Kasumi-1 (cell line): Measurements from ENCODE around the gene SPAG16.
A peak's percentile ranks its signal among the peaks of the same experiment; 100 is the strongest.
"Not testable (repeated sequence)": the region's sequence is repeated elsewhere in the genome, so short reads cannot be mapped to it uniquely, and the experiment has no call there.

Source experiments
- DNase-seq, 2 experiments: peaks; one replicate each; lab custom pipeline; 2025; lab: John Stamatoyannopoulos, UW

SPAG16 gene

DNA sequence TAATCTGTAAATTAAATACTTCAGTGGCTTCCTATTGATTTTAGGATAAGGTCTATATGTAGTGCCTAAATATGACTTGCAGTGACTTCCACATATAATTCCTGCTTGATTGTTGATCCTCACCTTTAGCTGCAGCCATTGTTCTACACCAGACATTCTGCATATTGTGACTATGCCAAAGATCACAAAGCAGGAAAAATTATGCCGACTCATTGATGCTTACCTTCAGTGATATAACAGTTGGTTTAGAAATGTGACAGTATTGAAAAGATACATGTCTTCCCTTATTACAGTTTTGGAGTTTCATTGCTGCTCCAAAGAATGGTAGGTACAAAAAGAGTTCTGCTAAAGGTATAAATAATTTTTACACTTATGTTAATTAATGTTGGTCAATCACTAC is 12.3 kb upstream of the SPAG16 start:
- no peak for DNase-seq

DNA sequence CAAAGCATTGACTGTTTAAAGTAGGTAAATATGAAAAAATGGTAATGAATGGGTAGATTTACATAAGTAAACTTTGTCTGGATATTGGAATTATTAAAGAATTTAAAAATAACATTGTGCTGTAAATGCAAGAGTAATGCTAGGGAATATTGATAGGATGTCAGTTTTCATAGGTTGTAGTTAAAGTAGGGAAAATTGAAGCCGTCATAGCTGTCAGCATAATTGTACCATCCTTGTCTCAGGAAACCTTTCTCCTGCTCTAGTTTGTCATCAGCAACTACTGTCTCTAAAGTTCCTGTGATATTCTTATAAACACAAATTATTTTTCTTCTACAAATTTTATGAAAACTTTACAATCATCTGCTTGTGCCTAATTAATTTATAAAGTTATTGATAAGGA is 10.1 kb upstream of the SPAG16 start:
- no peak for DNase-seq

DNA sequence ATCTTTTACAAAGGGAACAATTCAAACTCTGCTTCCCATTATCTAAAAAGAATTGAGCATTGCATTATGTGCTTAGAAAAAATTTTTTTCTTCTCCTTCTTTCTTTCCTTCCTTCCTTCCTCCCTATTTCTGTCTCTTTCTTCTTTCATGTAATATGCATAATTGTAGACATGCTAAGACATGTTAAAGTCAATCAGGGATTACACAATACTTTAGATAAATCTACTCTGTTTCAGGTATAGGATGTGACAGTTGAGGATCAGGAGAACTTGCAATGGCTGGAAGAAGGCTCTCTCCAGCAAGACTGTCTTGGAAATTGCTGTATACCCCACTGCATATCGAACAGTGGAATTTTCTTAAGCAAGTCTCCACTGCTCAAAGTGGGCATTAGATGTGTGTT is 9.0 kb upstream of the SPAG16 start:
- DNase-seq = no peak

DNA sequence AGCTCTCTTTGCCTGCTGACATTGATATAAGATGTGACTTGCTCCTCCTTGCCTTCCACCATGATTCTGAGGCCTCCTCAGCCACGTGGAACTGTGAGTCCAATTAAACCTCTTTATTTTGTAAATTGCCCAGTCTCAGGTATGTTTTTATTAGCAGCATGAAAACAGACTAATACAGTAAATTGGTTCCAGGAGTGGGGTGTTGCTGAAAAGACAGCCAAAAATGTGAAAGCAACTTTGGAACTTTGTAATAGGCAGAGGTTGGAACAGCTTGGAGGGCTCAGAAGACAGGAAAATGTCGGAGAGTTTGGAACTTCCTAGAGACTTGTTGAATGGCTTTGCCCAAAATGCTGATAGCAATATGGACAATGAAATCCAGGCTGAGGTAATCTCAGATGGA is 7.1 kb upstream of the SPAG16 start:
- not testable (repeated sequence) for DNase-seq

DNA sequence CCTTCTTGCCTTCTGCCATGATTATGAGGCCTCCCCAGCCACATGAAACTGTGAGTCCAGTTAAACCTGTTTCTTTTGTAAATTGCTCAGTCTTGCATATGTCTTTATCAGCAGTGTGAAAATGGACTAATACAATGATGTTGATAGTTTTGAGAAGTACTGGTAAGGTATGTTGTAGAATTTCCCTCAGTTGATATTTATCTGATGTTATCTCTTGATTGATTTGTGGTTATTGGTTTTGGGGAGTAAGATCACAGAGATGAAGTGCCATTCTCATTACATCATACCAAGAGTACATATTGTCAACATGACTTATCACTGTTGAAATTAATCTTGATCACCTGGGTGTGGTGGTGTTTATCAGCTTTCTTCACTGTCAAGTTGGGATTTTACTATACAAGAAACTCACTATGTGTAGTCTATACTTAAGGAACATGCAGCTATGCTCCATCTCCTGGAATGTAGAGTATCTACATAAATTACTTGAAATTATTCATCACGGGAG is 5.1 kb upstream of the SPAG16 start:
- no peak for DNase-seq

DNA sequence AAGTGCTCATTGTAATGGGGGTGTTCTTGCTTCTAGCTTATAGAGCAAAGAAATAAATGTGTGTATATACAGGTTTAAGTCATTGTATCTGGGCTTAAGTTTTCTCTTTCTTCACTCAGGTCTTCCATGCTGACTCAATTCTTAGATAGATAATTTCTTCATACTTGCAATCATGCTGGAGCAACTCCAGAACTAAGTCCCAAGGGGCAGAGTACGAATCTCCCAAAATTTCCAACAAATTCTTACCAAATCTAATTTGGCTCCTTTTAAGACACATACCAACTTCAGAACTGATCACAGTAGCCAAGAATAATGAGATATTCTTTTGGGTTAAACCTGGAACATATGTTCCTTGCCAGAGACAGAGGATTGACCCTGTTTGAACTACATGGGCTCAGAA is 4.3 kb upstream of the SPAG16 start:
- DNase-seq = no peak

DNA sequence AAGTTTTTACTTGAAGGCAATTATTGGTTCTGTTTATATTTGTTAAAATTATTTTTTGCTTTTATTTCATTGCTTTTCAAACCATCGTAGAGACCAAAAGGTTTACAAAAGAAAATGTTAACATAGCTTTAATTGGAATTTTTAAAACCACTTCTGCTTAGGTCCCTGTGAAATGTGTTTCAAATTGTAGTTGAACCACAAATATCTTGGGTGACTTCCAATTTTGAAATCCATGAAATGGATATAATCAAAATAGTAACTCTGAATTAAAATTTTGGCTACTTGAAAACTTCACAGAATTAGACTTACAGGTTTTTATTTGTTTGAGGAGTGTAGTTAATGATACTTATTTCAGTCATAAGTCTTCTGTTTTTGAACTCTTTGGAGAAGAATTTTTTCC is 3.1 kb upstream of the SPAG16 start:
- DNase-seq = no peak

DNA sequence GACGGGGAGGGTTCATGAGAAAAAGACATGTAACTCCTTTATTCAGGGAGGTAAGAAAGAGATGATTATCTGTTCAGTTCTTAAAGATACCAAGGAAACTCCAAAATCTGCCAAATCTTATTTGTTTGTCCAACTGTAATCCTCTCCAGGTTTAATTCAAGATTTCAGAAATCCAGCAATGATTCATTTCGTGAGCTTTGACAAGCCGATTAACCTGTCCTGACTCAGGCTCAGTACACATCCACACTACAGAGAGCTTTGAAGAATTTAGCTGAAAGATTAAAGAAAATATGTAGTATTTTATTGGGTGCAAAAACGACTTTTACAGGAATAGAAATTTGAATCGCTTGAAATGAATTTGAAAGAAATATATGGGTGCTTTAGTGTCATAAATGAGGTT is 1.1 kb downstream of the SPAG16 start:
- no peak for DNase-seq

DNA sequence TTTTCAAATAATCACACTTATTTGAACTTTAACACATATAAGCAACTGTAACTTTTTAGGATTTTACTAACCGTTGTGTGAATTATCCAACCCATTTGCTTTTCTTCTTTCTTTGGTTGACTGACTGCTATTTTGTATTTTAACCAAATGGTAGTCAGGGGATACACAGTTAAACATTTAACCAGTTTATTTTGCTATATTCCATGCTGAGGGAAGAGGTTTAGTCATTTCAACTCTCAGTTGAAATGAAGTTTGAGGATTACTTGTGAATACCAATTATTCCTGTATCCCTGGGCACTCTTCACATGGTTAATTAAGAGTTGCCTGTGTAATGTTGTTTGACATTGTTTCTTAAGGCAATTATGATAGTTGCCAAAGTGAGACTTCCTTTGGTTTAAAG is 1.9 kb downstream of the SPAG16 start:
- no peak for DNase-seq

DNA sequence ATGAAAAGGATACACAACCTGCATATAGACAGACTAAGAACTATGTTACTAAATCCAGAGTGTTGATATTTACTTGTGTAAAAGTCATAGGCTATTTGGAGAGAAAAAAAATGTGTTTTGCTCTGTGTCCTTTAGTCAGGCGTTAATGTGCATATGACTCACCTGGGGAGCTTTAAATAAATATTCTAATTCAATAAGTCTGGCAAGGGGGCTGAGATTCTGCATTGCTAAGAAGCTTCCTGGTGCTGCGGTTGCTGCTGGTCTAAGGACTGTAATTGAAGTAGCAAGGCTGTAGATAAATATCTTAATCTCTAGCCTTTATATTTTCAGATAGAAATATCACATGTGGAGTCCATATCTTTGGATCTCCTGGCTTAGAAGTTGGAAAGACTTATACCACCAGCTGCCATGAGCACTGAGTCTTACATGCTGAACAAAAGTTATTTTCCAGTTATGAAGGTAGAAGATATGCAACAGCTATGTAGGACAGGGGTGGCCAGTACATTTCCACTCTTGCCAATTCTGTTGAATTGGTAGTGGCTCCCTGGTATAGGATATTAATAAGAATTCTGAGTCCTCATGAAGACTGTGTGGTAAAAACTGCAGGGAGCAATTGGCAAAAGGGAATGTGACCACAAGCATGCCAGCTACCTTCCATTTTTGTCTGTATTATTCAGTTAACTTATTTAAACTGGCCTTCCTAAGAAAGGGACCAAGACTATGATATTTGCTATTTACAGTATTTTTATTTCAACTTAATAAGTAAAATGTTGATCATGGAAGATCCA is 4.8 kb downstream of the SPAG16 start:
- no peak for DNase-seq

DNA sequence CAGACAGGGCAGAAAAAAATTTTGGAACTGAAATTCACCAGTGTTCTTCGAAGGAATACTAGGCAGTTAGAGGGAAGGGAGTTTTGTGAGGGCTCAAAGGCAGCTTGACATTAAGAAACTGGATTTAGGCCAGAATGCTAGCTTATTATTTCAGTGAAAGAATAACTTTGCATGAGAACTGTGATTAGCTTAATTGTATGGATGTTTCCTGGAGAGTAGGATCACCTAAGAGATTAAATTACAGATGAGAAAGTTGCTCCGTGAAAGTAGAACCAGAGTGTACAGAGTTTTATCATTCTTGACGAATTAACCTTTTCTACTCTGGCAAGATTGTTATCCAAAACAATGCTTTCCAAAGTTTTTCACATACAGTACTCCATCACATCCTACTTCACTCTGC is 6.2 kb downstream of the SPAG16 start:
- no peak for DNase-seq

DNA sequence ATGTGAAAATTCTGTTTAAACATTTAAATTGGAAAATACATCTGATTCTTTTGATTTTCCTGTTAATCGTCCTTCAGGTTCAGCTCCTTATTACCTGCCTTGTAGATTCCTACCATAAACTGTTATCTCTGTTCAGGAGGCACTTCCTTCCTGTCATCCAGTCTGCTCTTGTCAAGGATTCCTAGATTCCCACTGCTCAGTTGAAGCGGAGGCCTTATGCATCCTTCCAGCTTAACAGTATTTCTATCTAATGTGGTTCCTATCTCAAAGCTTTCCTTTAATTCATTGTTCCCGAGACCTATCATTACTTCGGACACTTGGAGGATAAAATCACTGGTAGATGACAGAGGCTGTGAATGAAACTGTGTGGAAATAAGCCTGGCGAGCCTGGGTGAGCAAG is 12.0 kb downstream of the SPAG16 start:
- DNase-seq = no peak

DNA sequence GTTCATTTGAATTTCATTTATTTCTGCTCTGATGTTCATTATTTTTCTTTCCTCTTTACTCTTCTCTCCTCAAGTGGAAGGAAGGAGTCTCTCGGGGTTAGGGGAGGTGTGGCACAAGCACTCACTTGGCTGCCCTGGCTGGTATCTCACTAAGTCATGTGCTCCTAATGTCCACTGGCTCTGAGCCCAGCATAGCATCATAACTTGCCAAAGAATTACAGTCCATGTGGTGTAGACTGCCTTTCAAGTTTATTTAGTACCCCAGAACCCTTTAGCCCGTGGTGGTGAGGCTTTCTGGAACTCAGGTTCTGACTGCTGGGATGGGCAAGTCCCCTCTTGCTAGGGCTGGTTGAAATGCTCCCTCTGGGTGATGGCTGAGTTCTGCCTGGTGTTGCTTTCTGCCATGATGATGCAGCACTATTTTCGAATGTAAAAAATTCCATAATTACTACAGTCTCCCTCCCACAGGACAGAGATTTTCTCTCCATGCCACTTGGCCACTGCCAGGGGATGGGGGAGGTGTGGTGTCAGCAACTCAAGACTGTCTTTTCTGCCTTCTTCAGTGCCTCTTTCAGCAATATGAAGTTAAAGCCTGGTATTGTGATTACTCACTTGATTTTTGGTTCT is 22.2 kb downstream of the SPAG16 start:
- no peak for DNase-seq

DNA sequence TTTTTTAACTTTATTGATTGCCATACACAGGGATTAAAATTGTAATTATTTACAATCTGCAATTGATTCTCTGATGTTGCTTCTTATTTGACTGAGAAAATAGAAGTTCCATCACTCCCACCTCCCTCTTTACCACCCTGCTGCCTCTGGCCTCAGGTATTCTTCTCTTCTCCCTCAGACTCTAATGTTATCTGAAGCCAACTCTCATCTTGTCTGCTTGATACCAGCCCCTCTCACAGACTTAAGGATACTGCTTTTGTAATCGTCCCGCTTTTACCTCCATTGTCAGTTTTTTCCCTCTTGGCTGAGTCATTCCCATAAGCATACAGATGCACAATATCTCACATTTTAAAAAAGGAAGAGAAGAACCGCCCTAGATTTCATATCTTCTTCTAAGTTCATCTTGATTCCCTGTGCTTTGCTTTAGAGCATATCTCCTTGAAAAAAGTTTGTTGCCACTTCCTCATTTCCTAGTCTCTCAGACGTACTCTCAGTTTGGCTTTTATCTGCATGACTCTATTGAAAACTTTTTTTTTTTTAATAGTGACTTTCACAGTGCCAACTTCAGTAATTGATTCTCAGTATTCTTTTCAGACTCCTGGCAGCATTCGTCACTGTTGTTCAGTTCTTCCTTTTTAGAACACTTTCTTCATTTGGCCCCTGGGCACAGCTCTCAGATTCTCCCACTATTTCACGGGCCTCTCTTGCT is 31.1 kb downstream of the SPAG16 start:
- DNase-seq = peak; percentile 11 to 33

DNA sequence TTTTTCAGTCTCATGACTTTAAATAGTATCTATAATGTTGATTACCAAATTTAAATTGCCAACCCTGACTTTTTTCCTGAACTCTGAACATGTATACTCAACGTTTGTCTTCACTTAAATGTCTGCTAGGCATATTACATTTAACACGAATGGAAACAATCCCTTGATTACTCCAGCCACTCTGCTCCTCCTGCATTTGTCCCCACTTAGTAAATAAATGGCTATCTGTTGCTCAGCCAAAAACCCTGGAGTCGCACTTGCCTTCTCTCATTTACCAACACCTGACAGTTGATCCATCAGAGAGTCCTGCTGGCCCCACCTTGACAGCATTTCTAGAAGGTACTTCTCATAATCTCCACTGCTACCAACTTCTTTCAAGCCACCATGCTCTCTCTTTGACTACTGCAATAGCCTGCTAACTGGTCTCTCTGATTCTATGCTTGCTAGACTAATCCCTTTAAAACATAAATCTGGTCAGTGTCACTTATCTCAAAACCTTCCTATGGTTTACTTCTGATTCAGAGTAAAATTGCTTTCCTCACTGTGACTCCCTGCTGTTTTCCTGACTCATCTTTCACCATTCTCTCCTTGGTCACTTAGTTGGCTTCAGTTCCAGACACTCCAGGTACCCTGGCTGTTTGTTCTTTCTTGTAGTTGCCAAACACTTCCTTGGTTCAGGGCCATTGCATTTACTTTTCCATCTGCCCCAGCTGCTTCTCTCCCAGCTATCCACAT is 31.9 kb downstream of the SPAG16 start:
- DNase-seq = no peak

DNA sequence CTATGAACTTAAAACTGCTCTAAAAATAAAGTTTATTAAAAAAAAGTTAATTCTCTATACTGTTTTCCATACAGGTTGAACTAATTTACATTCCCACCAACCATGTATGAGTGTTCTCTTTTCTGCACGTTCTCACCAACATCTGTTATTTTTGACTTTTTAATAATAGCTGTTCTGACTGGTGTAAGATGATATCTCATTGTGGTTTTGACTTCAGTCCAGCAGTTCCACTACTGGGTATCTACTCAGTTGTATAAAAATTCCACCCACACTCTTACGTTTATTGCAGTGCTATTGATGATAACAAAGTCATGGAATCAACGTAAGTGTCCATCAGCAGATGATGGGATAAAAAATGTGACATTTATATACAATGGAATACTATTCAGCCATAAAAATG is 33.7 kb downstream of the SPAG16 start:
- DNase-seq = no peak

DNA sequence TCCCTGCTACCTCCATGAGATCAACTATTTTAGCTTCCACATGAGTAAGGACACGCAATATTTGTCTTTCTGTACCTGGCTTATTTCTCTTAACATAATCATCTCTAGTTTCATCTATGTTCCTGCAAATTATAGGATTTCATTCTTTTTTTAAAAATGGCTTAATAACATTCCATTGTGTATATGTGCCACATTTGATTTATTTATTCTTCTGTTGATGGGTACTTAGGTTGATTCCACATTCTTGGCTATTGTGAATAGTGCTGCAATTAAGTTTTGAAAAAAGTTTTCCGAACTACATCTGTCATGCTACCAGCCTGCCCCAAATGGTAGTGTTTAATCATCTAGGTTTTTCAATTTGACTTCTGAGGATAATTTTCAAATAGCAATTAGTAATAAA is 36.3 kb downstream of the SPAG16 start:
- no peak for DNase-seq

DNA sequence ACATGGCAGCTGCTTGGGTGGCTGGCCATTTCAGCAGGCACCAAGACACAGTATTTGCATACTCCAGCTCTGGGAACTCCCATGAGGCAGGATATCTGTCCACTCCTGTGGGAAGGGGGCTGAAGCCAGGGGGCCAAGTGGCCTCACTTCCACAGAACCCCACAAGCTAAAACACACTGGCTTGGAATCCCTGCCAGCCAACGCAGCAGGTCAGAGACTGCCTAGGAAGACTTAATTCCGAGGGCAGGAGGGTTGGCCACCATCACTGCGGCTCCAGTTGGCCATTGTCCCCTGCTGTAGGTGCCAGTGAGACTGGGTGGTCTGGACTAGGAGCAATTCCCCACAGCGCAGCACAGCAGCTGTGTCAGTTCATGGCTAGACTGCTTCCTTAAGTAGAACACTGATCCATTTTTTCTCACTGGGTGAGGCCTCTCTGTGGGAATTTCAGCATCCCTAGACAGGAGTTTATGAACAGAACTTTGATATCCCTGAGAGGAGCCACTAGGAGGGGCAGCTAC is 52.0 kb downstream of the SPAG16 start:
- no peak for DNase-seq

DNA sequence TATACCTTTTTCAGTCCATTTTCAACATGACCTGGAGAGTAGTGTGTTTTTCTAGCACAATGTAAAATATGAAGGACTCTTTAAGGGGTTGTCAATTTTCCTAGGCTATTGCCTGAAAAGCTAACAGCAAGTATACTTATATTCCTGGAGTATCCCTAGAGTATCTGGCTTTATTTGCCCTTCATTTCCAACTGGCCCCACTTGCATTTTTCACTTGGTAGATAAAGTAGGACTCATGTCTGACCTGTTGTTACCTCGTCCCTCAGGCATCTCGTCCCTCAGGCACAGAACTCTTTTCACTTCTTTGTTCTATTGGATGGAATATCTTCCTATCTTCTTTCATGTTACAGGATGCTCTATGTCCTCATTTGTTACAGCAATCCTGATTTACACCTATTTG is 69.2 kb downstream of the SPAG16 start:
- DNase-seq = no peak

DNA sequence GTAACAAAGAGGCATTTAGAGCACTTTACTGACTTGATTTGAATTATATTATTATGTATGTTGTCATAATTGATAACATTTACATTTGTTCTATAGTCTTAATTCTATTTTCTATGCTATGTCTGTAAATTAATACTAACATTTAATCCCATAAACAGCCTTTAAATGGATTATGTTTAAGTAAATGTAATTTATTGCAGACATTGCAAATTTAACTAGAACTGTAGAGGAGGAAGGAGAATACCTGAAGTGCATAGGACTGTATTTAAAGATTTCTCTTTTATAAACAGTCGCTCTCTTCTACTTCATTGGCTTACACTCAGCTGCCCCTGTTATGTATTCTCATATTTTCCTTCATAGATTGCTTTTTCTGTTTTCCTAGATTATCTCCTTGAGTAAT is 92.4 kb downstream of the SPAG16 start:
- no peak for DNase-seq

DNA sequence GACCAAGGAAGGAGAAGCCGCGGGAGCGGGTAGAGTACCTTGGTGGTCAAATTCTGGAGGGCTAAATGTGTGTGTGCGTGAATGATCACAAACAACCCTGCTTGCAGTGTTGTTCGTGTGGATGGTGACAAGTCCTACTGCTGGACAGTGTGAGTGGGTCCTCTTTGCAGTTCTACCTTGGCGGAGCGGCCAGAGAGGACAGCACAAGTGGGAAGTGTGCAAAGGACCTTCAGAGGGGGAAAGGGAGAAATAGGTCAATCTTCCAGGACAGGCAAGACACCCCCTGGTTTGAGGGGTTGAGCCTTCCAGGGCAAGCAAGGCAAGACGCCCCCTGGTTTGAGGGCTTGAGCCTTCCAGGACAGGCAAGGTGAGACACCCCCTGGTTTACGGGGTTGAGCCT is 122.8 kb downstream of the SPAG16 start:
- not testable (repeated sequence) for DNase-seq

DNA sequence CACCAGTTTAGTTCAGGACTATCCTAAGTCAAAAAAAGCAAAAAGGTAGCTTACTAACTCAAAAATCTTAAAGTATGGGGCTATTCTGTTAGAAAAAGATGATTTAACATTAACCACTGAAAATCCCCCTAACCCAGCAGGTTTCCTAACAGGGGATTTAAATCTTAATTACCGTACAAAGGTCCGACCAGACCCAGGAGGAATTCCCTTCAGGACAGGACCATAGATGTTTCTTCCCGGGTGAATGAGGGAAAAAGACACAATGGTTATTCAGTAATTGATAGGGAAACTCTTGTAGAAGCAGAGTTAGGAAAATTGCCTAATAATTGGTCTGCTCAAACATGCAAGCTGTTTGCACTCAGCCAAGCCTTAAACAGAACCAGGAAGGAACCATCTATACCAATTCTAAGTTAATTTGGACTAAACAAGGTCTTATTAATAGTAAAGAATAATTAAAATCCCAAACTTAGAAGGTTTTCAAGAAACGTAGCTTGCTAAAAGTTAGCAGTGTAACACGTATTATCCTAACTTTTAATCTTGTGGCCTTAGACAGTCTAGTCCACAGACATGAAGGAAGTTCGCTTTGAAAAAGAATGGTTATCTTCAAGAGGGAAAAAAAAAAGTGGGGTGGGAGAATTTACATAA is 124.3 kb downstream of the SPAG16 start:
- DNase-seq = not testable (repeated sequence)
